ENCODE results near the gene MARK3.

DNA sequence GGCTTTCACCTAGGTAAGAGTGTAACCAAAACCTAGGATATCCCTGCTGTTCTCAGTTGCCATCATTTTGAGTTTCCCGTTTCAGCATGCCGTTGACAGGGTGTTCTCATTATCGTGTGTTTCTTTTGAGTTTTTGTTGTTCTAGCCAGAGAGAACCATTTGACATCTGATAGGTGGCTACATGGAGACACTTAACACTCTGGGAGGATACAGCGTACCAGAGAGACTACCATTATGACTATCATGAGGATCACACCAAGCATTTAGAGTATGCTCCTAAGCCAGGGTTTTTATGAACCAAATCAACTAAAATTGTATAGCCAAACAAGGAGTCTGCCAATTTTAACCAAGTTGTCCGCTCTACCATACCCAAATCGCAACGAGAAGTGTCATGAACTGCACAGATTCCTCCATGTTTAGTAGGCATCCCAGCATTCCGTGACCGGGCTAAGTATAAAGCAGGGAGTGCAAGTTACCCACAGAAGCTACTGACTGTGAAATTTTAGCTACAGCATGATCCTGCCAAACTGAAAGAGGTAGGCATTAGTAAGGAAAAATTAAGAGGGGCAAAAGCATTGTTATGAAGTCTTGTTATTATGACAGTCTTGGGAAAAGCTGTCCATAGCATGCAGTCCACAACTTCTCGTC lies 48.8 kb downstream of the MARK3 start:
- TF ChIP-seq RFX5 (IDR thresholded peaks at IDR 0.05; ENCODE audit: low read depth, low read length): no peak
- TF ChIP-seq, protein P1, sequence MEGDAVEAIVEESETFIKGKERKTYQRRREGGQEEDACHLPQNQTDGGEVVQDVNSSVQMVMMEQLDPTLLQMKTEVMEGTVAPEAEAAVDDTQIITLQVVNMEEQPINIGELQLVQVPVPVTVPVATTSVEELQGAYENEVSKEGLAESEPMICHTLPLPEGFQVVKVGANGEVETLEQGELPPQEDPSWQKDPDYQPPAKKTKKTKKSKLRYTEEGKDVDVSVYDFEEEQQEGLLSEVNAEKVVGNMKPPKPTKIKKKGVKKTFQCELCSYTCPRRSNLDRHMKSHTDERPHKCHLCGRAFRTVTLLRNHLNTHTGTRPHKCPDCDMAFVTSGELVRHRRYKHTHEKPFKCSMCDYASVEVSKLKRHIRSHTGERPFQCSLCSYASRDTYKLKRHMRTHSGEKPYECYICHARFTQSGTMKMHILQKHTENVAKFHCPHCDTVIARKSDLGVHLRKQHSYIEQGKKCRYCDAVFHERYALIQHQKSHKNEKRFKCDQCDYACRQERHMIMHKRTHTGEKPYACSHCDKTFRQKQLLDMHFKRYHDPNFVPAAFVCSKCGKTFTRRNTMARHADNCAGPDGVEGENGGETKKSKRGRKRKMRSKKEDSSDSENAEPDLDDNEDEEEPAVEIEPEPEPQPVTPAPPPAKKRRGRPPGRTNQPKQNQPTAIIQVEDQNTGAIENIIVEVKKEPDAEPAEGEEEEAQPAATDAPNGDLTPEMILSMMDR (conservative IDR thresholded peaks at IDR 0.05; ENCODE audit: low read depth, low read length): no peak
- no peak for TF ChIP-seq POLR2A (IDR thresholded peaks at IDR 0.05; ENCODE audit: low read depth, low read length)
- TF ChIP-seq, protein P2, sequence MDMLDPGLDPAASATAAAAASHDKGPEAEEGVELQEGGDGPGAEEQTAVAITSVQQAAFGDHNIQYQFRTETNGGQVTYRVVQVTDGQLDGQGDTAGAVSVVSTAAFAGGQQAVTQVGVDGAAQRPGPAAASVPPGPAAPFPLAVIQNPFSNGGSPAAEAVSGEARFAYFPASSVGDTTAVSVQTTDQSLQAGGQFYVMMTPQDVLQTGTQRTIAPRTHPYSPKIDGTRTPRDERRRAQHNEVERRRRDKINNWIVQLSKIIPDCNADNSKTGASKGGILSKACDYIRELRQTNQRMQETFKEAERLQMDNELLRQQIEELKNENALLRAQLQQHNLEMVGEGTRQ (IDR thresholded peaks at IDR 0.05; ENCODE audit: low read depth, low read length): no peak
- no peak for TF ChIP-seq MAZ (IDR thresholded peaks at IDR 0.05; ENCODE audit: borderline replicate concordance, low read depth, low read length)
- no peak for TF ChIP-seq RCOR1 (IDR thresholded peaks at IDR 0.05; ENCODE audit: insufficient replicate concordance, low read length)
- TF ChIP-seq SMC3 (IDR thresholded peaks at IDR 0.05; ENCODE audit: low read depth, low read length): no peak
- TF ChIP-seq CEBPB (IDR thresholded peaks at IDR 0.05; ENCODE audit: low read depth, low read length): no peak

Data from IMR-90 (cell line).